GM18861 (cell line): Measurements from ENCODE around the gene PBXIP1.

Experiments used
- ATAC-seq: cut with Tn5 transposase; IDR thresholded peaks from one replicate; pipeline ENCODE4 v1.9.1; 2021; ENCODE audit not compliant: unreplicated experiment

Gene PBXIP1

GRCh38 chr1:154959426-154959780 is 3.5 kb upstream of the PBXIP1 start:
- ATAC-seq: no peak

- ATAC-seq: no peak
Observed at GRCh38 chr1:154958681-154959425, 3.0 kb upstream of the PBXIP1 start.

DNA sequence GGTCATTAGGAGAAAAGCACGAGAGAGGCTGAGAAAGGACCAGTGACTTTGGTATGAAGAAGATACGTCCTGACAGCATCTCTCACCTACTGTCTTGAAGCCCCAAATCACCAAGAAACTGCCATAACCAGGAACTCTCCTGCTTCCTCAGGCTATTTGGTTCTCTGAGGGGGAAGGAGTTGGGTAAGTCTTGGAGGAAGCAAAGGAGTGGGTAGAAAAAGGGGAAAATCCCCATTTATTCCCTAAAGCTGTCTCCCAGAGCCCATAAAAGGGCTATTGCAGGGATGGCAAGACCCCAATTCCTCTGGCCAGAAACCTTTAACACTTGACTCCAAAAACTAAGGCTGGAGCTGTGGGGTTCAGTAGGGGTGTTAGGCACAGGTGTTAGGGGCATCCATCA is 2.1 kb upstream of the PBXIP1 start:
- no peak for ATAC-seq

- no peak for ATAC-seq
Observed at GRCh38 chr1:154957091-154957657, 1.3 kb upstream of the PBXIP1 start.

GRCh38 chr1:154956544-154956941 is 644 bp upstream of the PBXIP1 start:
- no peak for ATAC-seq

DNA sequence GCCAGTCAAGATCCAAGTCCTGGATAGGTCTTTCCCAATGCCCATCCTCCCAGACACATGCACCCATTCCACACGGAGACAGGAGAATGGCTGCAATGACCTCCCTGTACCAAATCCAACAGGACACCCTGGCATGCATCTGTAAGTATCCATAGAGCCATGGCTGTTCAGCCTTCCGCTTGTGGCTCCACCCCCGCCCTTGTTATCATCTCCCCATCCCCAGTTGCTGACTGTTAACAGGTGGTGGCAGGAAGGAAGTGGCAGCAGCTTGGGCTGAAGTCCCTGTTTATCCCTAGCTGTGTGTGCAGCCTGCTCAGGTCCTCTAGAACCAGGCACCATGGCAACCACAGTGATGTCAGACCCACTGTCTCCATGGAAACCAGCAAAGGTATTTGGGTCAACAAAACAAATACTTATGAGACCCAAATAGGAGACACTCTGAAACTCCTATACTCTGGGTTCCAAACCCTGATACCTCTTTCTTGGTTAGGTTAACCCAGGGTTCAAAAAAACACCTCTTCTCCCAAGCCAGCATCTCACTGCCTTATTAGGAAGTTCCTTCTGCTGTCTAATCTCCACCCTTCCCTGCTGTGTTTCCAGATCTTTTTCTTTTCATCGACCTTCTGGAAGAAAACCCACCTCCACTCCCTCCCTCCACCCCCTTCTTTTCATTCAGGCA is 721 bp downstream of the PBXIP1 start:
- no peak for ATAC-seq

GRCh38 chr1:154954541-154954940 is 1.4 kb downstream of the PBXIP1 start:
- no peak for ATAC-seq

DNA sequence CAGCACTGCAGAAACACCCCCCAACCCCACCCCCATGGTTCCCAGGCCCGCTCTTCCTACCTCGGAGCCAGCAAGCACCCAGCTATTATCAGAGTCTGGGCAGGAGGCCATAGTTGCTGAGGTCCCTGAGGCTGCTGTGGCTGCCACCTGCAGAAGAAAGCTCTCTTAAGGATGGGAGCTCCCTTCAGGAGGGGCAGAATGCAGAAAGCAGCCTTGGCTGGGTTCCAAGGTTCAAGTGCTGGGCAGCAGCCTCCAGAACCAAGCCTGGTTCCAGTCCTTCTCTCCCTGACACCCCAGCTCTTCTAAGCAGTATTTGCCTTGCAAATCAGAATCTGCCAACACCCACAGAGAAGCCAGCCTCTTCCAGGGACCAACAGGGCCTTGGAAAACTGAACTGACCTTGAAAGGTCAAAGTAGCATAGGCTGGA is 2.3 kb downstream of the PBXIP1 start:
- ATAC-seq: no peak

DNA sequence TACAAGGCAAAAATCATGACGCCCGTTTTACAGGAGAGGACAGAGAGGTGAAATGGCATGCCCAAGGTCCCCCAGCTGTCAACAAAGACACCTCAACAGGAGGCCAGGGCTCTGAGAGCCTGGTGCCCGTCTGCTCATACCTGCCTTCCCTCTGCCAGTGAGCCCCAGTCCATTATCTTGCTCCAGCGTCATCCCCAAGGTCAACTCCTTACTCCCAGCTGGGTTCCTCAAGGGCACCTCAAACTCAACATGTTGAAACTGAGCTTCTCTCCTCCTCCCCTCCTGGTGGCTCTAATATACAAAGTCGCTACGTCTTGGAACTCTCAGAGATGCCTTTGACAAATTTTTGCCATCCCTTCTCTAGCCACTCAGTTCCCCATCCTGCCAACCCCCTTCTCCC is 3.2 kb downstream of the PBXIP1 start:
- ATAC-seq: no peak

- no peak for ATAC-seq
Observed at GRCh38 chr1:154951901-154952657, 3.8 kb downstream of the PBXIP1 start.

DNA sequence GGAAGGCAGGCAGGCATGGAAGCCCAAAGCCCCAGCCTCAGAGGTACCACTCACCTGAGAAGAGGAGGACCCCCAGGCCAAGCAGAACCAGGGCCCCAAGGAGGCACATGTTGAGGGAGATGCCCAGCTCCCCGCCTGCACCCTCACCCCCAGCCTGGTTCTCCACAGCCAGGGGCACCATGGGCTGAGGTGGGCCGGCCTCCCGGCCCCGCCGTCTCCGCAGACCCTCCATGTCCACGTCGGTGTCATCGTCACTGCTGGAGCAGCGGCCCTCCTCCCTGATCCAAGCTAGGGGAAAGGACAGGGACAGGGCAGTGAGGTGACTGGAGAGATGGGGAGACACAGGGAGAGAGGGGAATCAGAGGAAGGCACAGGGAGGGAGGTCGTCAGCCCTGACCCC is 7.8 kb downstream of the PBXIP1 start:
- ATAC-seq: no peak

DNA sequence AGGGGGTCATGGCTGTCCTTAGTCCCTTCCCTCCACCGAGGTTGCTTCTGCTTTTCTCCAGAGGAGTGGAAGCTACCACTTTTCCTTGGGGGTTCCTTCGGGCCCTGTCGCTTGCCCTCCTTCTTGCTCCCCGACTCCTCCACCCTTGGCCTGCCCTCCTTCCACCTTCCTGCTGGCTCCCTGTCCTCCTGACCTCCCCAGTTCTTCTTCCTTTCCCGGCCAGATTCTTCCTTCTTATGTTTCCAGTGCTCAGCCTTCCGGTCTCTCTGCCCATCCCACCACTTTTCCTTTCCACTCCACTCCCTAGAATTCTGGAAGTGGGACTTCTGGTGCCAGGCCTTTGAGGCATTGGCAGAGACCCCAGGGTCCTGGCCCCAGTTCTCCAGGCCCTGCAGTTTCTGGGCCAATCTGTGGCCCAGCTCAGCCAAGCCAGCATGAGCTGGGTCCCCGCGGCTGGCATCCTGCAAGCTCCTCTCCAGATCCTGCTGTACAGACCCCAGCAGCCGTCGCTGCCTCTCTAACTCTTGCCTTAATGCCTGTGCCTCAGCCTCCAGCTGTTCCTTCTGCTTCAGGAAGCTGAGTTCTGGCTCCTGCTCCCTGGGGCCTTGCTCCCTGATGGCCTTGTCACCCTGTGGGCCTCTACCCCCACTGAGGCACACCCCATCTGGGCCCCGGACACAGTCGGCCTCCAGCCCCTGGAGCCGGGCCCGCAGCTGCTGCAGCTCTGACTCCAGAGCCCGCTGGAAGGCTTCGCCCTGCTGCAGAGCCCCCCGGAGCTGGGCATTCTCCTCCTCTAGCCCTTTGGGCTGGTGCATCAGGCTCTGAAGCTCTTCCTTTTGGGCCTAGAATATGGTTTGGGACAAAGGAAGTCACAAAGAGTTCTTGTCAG is 9.7 kb downstream of the PBXIP1 start:
- no peak for ATAC-seq

DNA sequence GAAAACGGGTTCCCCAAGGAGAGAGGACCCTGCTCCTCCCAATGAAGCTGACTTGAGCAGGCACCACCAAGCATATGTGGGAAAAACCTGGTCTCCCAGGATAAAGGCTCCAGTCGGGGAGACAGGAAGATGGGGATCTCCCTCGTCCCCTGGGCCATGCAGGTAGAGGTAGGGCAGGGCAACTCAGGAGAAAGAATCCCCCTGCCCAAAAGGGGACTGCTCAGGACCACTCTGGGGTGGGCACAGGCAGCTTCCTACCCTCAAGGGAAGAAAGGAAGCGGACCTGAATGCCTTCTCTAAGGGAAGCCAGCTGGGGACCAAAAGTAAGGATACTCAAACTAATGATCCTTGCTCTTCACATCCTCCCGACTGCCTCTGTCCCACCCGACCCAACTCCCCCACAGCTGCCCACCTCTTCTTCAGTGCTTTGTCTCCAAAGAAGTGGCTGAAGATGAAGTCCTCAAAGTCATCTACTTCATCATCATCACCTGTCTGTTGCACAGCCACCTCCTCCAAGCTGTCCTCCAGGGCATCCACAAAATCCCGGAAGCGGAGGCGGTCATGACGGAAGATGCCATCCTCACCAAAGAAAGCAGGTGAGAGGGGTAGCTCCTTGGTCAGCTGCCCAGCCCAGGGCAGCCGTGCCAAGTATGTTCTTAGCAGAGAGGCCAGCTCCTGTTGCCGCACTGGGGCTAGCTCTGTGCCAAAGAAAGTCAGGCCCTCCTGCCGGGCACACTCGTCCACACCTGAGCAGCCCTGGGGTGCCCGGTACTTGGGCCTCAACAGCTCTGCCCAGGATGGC is 10.5 kb downstream of the PBXIP1 start:
- ATAC-seq: no peak

GRCh38 chr1:154944401-154945159 is 11.3 kb downstream of the PBXIP1 start:
- ATAC-seq: no peak

- no peak for ATAC-seq
Observed at GRCh38 chr1:154943649-154944400, 12.1 kb downstream of the PBXIP1 start.

DNA sequence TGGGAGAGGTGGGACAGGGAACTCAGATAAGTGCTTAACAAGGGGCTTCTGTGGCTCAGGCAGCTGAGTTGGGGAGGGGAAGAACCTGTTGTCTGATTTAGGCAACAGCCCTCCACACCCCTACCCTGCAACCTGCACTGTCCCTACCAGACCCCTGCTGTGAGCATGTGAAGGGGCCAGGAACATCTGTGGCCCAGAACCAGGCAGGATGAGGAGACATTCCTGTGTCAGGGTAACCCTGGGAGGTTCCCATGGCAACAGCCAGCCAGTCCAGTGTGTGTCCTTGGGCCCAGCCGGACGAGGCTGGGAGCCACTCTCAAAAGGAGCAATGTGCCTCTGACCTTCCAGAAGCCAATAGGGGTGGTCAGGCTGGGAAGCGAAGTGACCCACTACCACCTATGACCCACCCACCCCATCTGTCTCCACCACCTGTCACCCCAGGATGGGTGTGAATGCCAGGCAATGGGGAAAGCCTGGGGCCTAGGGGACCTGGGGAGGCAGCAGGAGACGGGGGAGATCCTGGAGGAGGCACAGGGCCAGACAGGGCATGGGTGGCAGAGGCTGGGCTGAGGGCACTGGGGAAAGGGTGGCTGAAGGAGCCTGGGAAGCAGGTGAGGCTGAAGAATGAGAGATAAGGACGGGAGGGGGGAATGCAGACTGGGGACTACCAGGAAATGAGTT is 14.4 kb downstream of the PBXIP1 start:
- no peak for ATAC-seq

DNA sequence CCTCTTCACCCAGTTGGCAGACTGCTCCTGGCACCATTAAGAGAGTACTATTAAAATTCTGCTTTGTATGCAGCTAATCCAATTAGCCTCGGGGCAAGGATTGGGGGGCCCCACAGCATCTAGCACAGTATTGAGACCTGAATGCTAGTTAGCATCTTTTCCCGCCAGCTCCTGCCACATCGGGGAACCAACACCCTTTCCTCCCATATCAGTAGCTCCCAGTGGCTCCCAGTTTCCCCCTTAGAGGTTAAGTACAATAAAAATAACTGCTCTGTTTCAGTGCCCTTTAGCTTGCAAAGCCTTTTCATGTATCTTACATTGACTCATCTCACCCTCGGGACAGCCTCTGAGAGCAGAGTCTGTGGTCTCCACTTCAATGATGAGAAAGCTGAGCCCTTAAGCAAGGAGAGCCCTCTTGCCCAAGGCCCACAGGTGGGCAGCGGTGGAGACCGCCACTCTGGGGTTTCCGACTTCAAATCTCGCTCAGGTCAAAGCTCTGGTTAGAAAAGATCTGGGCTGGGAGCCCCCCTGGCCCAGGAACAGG is 15.2 kb downstream of the PBXIP1 start:
- no peak for ATAC-seq

- no peak for ATAC-seq
Observed at GRCh38 chr1:154940213-154940560, 15.7 kb downstream of the PBXIP1 start.
